ENCODE data around the gene LY86.
"Not testable (repeated sequence)": the region's sequence is repeated elsewhere in the genome, so short reads cannot be mapped to it uniquely, and the experiment has no call there.

Gene LY86

GRCh38 chr6:6655805-6656251 is 67.3 kb downstream of the LY86 start:
- no peak for DNase-seq

- no peak for DNase-seq
These were observed 67.8 kb downstream of the LY86 start for GRCh38 chr6:6656287-6656686.

GRCh38 chr6:6657085-6657819 is 68.7 kb downstream of the LY86 start:
- DNase-seq = no peak

GRCh38 chr6:6657820-6658217 is 69.3 kb downstream of the LY86 start:
- no peak for DNase-seq

- peak; percentile 48 for DNase-seq
These were observed 71.2 kb downstream of the LY86 start for GRCh38 chr6:6659600-6660327.

GRCh38 chr6:6660339-6661045 is 72.0 kb downstream of the LY86 start:
- no peak for DNase-seq

- no peak for DNase-seq
These were observed 72.7 kb downstream of the LY86 start for GRCh38 chr6:6661191-6661590.

GRCh38 chr6:6661684-6662083 is 73.2 kb downstream of the LY86 start:
- DNase-seq = no peak

GRCh38 chr6:6663421-6664135 is 75.1 kb downstream of the LY86 start:
- no peak for DNase-seq

GRCh38 chr6:6665555-6666243 is 77.2 kb downstream of the LY86 start:
- DNase-seq = no peak

- DNase-seq = not testable (repeated sequence)
These were observed 81.6 kb downstream of the LY86 start for GRCh38 chr6:6670150-6670549.

GRCh38 chr6:6674872-6675271 is 86.4 kb downstream of the LY86 start:
- DNase-seq = no peak

- no peak for DNase-seq
These were observed 88.5 kb downstream of the LY86 start for GRCh38 chr6:6676910-6677441.

GRCh38 chr6:6678185-6678671 is 89.7 kb downstream of the LY86 start:
- DNase-seq = no peak

- no peak for DNase-seq
These were observed 90.3 kb downstream of the LY86 start for GRCh38 chr6:6678811-6679210.

GRCh38 chr6:6679633-6680032 is 91.1 kb downstream of the LY86 start:
- DNase-seq = no peak

GRCh38 chr6:6680526-6680925 is 92.0 kb downstream of the LY86 start:
- no peak for DNase-seq

GRCh38 chr6:6681075-6681849 is 92.7 kb downstream of the LY86 start:
- DNase-seq = no peak

- DNase-seq = no peak
These were observed 93.7 kb downstream of the LY86 start for GRCh38 chr6:6682225-6682624.

- DNase-seq = no peak
These were observed 95.7 kb downstream of the LY86 start for GRCh38 chr6:6683969-6684833.
